ENCODE results near the gene PROP1. TPM values are rescaled to one million over a fixed set of nuclear protein-coding genes. Genes with fewer than 3 reads are reported as not detected.

PROP1 gene
- total and polyA plus RNA-seq, 4 donors: not detected

- TF ChIP-seq JUND (IDR thresholded peaks at IDR 0.05) (no peak), FOXA2 (IDR thresholded peaks at IDR 0.05) (no peak), RAD21 (IDR thresholded peaks at IDR 0.05) (no peak), ATF3 (IDR thresholded peaks at IDR 0.05) (no peak), EGR1 (IDR thresholded peaks at IDR 0.05; ENCODE audit: low read depth in 2 of 2) (no peak), SP1 (IDR thresholded peaks at IDR 0.05) (no peak), HNF4A (conservative IDR thresholded peaks at IDR 0.05) (no peak), GABPA (IDR thresholded peaks at IDR 0.05 in 1 of 2, conservative IDR thresholded peaks at IDR 0.05 in 1 of 2) (no peak), ZBTB33 (IDR thresholded peaks at IDR 0.05) (no peak), REST (IDR thresholded peaks at IDR 0.05) (no peak)
- 85% methylated on average over 8 of the region's 8 CpGs for WGBS
Observed at GRCh38 chr5:177968661-177969211, 27.3 kb downstream of the PROP1 start.

GRCh38 chr5:177967221-177967887 is 28.7 kb downstream of the PROP1 start:
- Histone ChIP-seq H3K36me3 (ENCODE audit: control insufficient read depth in 4 of 4, insufficient read depth in 3 of 4, low read depth in 1 of 4, low read length in 3 of 4) (no peaks in the 10 kb centered on the region), H3K9me3 (ENCODE audit: control insufficient read depth in 4 of 4, low read length in 3 of 4) (no peaks in the 10 kb centered on the region), H3K4me1 (ENCODE audit: control insufficient read depth in 4 of 4, insufficient read depth in 4 of 4, low read length in 3 of 4) (no peaks in the 10 kb centered on the region), H3K9ac (ENCODE audit: low read depth in 1 of 2, low read length in 2 of 2) (no peak overlapping the region), H3K27ac (ENCODE audit: low read depth in 1 of 2, low read length in 2 of 2) (no peak overlapping the region), H3K27me3 (ENCODE audit: control insufficient read depth in 4 of 4, insufficient read depth in 4 of 4, low read length in 3 of 4) (no peaks in the 10 kb centered on the region), H3K4me3 (ENCODE audit: low read depth in 1 of 3, low read length in 3 of 3) (no peak overlapping the region)
- no peak for DNase-seq (ENCODE audit: low spot score)
- TF ChIP-seq EGR1 (IDR thresholded peaks at IDR 0.05; ENCODE audit: low read depth in 2 of 2): no peak
- TF ChIP-seq GABPA (IDR thresholded peaks at IDR 0.05 in 1 of 2, conservative IDR thresholded peaks at IDR 0.05 in 1 of 2): no peak
- TF ChIP-seq RAD21 (IDR thresholded peaks at IDR 0.05): no peak
- TF ChIP-seq FOXA2 (IDR thresholded peaks at IDR 0.05): no peak
- no peak for TF ChIP-seq YY1 (IDR thresholded peaks at IDR 0.05)
- no peak for TF ChIP-seq NR2F2 (IDR thresholded peaks at IDR 0.05)
- no peak for TF ChIP-seq FOXA1 (IDR thresholded peaks at IDR 0.05)
- no peak for TF ChIP-seq HNF4G (IDR thresholded peaks at IDR 0.05)
- TF ChIP-seq JUND (IDR thresholded peaks at IDR 0.05): no peak
- TF ChIP-seq CTCF (IDR thresholded peaks at IDR 0.05; ENCODE audit: low read depth, low read length, missing input control): no peak
- WGBS: 87% methylated on average over 9 of the region's 9 CpGs

More at GRCh38 chr5:177968661-177969211, 27.3 kb downstream of the PROP1 start:
- Histone ChIP-seq H3K4me3 (ENCODE audit: low read depth in 1 of 3, low read length in 3 of 3) (no peak overlapping the region), H3K9ac (ENCODE audit: low read depth in 1 of 2, low read length in 2 of 2) (no peak overlapping the region), H3K36me3 (ENCODE audit: control insufficient read depth in 4 of 4, insufficient read depth in 3 of 4, low read depth in 1 of 4, low read length in 3 of 4) (no peaks in the 10 kb centered on the region), H3K9me3 (ENCODE audit: control insufficient read depth in 4 of 4, low read length in 3 of 4) (no peaks in the 10 kb centered on the region), H3K27me3 (ENCODE audit: control insufficient read depth in 4 of 4, insufficient read depth in 4 of 4, low read length in 3 of 4) (no peaks in the 10 kb centered on the region), H3K27ac (ENCODE audit: low read depth in 1 of 2, low read length in 2 of 2) (no peak overlapping the region), H3K4me1 (ENCODE audit: control insufficient read depth in 4 of 4, insufficient read depth in 4 of 4, low read length in 3 of 4) (no peaks in the 10 kb centered on the region)
- DNase-seq (ENCODE audit: low spot score): no peak
